Adrenal gland (tissue), 12 donors: ENCODE results near the gene KAZN. TPM values are rescaled to one million over a fixed set of nuclear protein-coding genes. Genes with fewer than 3 reads are reported as not detected.

ENCODE experiments used
- DNase-seq, 7 donors: peaks; one replicate each; pipeline ENCODE4 v3.0.0-alpha.2; 2019 to 2020
- H3K27ac ChIP-seq, 5 donors: fragments of 200-600 bp; sonication (generic) in 4 of 5; 1 replicate in 3 of 5; 2 replicates in 2 of 5; pipeline versions ENCODE4 v1.5.1 to v1.8.0; 2016 to 2020; ENCODE audit warnings: mild to moderate bottlenecking in 1 of 5
- H3K27me3 ChIP-seq: fragments of 200-600 bp; 2 replicates; pipeline ENCODE4 v1.8.0; 2021
- H3K36me3 ChIP-seq, 2 donors: fragments of 200-600 bp; replicated peaks in 1 of 2; 1 replicate in 1 of 2; 2 replicates in 1 of 2; pipeline versions ENCODE4 v1.5.1 to v1.8.0; 2018 to 2022
- H3K4me1 ChIP-seq, 2 donors: fragments of 200-600 bp; replicated peaks in 1 of 2; 1 replicate in 1 of 2; 2 replicates in 1 of 2; pipeline versions ENCODE4 v1.5.1 to v1.8.0; 2018 to 2021
- H3K4me3 ChIP-seq, 4 donors: fragments of 200-600 bp; sonication (generic) in 3 of 4; one replicate each; pipeline ENCODE4 v1.5.1; 2016 to 2018
- H3K9me3 ChIP-seq, 3 donors: fragments of 200-600 bp; sonication (generic) in 1 of 3; replicated peaks in 1 of 3; 1 replicate in 2 of 3; 2 replicates in 1 of 3; pipeline versions ENCODE4 v1.5.1 to v1.8.0; 2016 to 2021
- CTCF ChIP-seq, 6 experiments: fragments of 450-650 bp in 4 of 6; fragments of 200-600 bp in 2 of 6; sonication (generic) in 1 of 6; IDR thresholded peaks; 1 replicate in 5 of 6; 2 replicates in 1 of 6; pipeline versions ENCODE4 v1.5.1 to v1.8.0; 2016 to 2021; ENCODE audit warnings: antibody characterized with exemption in 6 of 6, mild to moderate bottlenecking in 2 of 6, moderate library complexity in 1 of 6
- POLR2A ChIP-seq, 2 donors: fragments of 450-650 bp; IDR thresholded peaks; one replicate each; pipeline ENCODE4 v1.6.1; 2017; ENCODE audit warnings: antibody characterized with exemption in 2 of 2, mild to moderate bottlenecking in 2 of 2, moderate library complexity in 1 of 2
- WGBS, 4 donors: extraction: QIAGEN DNeasy Blood & Tissue Kit in 2 of 4; methylation state at CpG; one replicate each; pipeline versions ENCODE4 v1.1.5 to v1.1.7; 2013 to 2017; 5-methylcytosine and 5-hydroxymethylcytosine counted together
- intact Hi-C, 2 donors: fragments of 100-400 bp; cut with DNase I; formaldehyde crosslinking; loops; one replicate each; pipeline versions ENCODE4 v1.14.1 to v1.15.0; 2022 to 2023
- polyA plus RNA-seq, 3 donors: library from polyadenylated mRNA; stranded (reverse); fragments of 200-250 nt in 2 of 3; fragments of 350-450 nt in 1 of 3; fragmentation: Illumina TruSeq in 1 of 3; extraction: RNeasy Lipid Tissue Mini Kit (QIAGEN cat#74804) in 1 of 3; gene quantifications; one replicate each; pipeline ENCODE4 v1.2.3, GENCODE V29; 2013 to 2014
- total RNA-seq, 9 donors: library from RNA; depleted of rRNA in 4 of 9; stranded (reverse); fragments of >200 nt in 4 of 9; fragments of 120-200 nt in 1 of 9; fragmentation: NEBNext Ultra II Directional in 1 of 9; extraction: Animal tissue kit (Norgen Biotek cat#: 25700) in 1 of 9; gene quantifications; one replicate each; pipeline versions ENCODE4 v1.1.0 to v1.2.4, GENCODE V29; 2013 to 2023
- donor health status: healthy with polysubstance abuse.
- donor health status: Bipolar disorder and iron deficiency.
- donor health status: DM: yes; HTN: yes; CAD: no.
- donor health status: DM: no; HTN: no; CAD: no.
- donor health status: DM: no; HTN: no; CAD: no.
- donor health status: DM: yes; HTN: yes; CAD: no.

Gene KAZN
- total and polyA plus RNA-seq, 12 donors, result 5.9 to 63.4 (median 29.5) TPM

GRCh38 chr1:14887044-14887566, 288.6 kb downstream of the KAZN start:
- no peaks in the 10 kb centered on the region for H3K9me3 ChIP-seq
- WGBS, 4 donors, result 82 to 94% (median 93%) methylated on average over 5 of the region's 5 CpGs
- no peak overlapping the region for H3K4me3 ChIP-seq
- no peaks in the 10 kb centered on the region for H3K27me3 ChIP-seq
- H3K4me1 ChIP-seq, result no peaks in the 10 kb centered on the region
- no peaks in the 10 kb centered on the region for H3K36me3 ChIP-seq
- TF ChIP-seq POLR2A (IDR thresholded peaks at IDR 0.05), result no peak
- no peak overlapping the region for H3K27ac ChIP-seq
- intact Hi-C loops, result no loop called here
- no peak for DNase-seq

GRCh38 chr1:14887764-14888350, 289.4 kb downstream of the KAZN start:
- Histone ChIP-seq H3K27me3 (no peaks in the 10 kb centered on the region), H3K4me1 (no peaks in the 10 kb centered on the region), H3K9me3 (no peaks in the 10 kb centered on the region), H3K36me3 (no peaks in the 10 kb centered on the region), H3K4me3 (no peak overlapping the region), H3K27ac (no peak overlapping the region)
- no peak for DNase-seq
- WGBS, 4 donors, result 74 to 84% (median 82%) methylated on average over 8 to 13 of the region's 13 CpGs
- TF ChIP-seq CTCF (IDR thresholded peaks at IDR 0.05), result no peak
- intact Hi-C loops, result no loop called here

- intact Hi-C loops, result no loop called here
- TF ChIP-seq POLR2A (IDR thresholded peaks at IDR 0.05), result no peak
- no peak for TF ChIP-seq CTCF (IDR thresholded peaks at IDR 0.05)
- H3K27ac ChIP-seq, result no peak overlapping the region
- H3K4me3 ChIP-seq, result no peak overlapping the region
- no peak for DNase-seq
- no peaks in the 10 kb centered on the region for H3K4me1 ChIP-seq
- 83 to 89% (median 84%) methylated on average over 10 of the region's 10 CpGs for WGBS, 4 donors
- H3K36me3 ChIP-seq, result no peaks in the 10 kb centered on the region
- no peaks in the 10 kb centered on the region for H3K27me3 ChIP-seq
- no peaks in the 10 kb centered on the region for H3K9me3 ChIP-seq
Observed at GRCh38 chr1:14888374-14888773, 289.9 kb downstream of the KAZN start.

GRCh38 chr1:14889825-14890440, 291.4 kb downstream of the KAZN start:
- H3K4me3 ChIP-seq, result no peak overlapping the region
- intact Hi-C loops, result no loop called here
- no peak for DNase-seq
- 78 to 84% (median 80%) methylated on average over 13 of the region's 13 CpGs for WGBS, 4 donors
- no peaks in the 10 kb centered on the region for H3K36me3 ChIP-seq
- H3K4me1 ChIP-seq, result no peaks in the 10 kb centered on the region
- TF ChIP-seq POLR2A (IDR thresholded peaks at IDR 0.05) (no peak), CTCF (IDR thresholded peaks at IDR 0.05) (no peak)
- no peaks in the 10 kb centered on the region for H3K9me3 ChIP-seq
- H3K27me3 ChIP-seq, result no peaks in the 10 kb centered on the region
- H3K27ac ChIP-seq, result no peak overlapping the region

GRCh38 chr1:14891991-14892390, 293.5 kb downstream of the KAZN start:
- WGBS, 4 donors, result 84 to 87% (median 86%) methylated on average over 4 of the region's 4 CpGs

More at GRCh38 chr1:14891991-14892390, 293.5 kb downstream of the KAZN start:
- H3K9me3 ChIP-seq, result no peaks in the 10 kb centered on the region
- no peak for TF ChIP-seq POLR2A (IDR thresholded peaks at IDR 0.05)
- TF ChIP-seq CTCF (IDR thresholded peaks at IDR 0.05), result no peak
- intact Hi-C loops, result no loop called here
- no peak overlapping the region for H3K4me3 ChIP-seq
- H3K36me3 ChIP-seq, result no peaks in the 10 kb centered on the region
- no peak overlapping the region for H3K27ac ChIP-seq
- no peaks in the 10 kb centered on the region for H3K4me1 ChIP-seq
- H3K27me3 ChIP-seq, result no peaks in the 10 kb centered on the region
- no peak for DNase-seq
